T-helper 1 cell treated with Interleukin-12 subunit alpha and Interleukin-12 subunit beta and Interleukin-4 antibody, amounts not matched to agents 30 ng/mL and 1 ng/mL, for 36 hours (primary cell): ENCODE data around the gene OBP2B. TPM values are rescaled to one million over a fixed set of nuclear protein-coding genes. Genes with fewer than 3 reads are reported as not detected.
"Not testable (repeated sequence)": the region's sequence is repeated elsewhere in the genome, so short reads cannot be mapped to it uniquely, and the experiment has no call there.

ENCODE experiments used
- intact Hi-C: fragments of 100-400 bp; cut with micrococcal nuclease; formaldehyde crosslinking; loops from one replicate; pipeline ENCODE4 v1.15.1; 2024
- total RNA-seq: library from RNA; stranded (reverse); gene quantifications from 2 replicates; pipeline ENCODE4 v1.2.3, GENCODE V29; 2022

The OBP2B gene
- total RNA-seq, 1 donor from 2014 or later, result not detected

GRCh38 chr9:133238851-133239532 lies 29.9 kb upstream of the OBP2B start:
- intact Hi-C loops, result loop anchor here (1.0 to 2.0 kb wide), 7 partner anchors 10 to 247 kb away; partner anchors contain the start of genes MED22 and RPL7A

GRCh38 chr9:133238272-133238850 lies 29.3 kb upstream of the OBP2B start:
- intact Hi-C loops, result loop anchor here (2.0 kb wide), 1 partner anchor 54 kb away; no protein-coding TSS in a partner anchor

- intact Hi-C loops, result no loop called here
Measured at GRCh38 chr9:133237035-133237731, 28.1 kb upstream of the OBP2B start.

- intact Hi-C loops, result not testable (repeated sequence)
Measured at GRCh38 chr9:133236291-133237034, 27.4 kb upstream of the OBP2B start.

DNA sequence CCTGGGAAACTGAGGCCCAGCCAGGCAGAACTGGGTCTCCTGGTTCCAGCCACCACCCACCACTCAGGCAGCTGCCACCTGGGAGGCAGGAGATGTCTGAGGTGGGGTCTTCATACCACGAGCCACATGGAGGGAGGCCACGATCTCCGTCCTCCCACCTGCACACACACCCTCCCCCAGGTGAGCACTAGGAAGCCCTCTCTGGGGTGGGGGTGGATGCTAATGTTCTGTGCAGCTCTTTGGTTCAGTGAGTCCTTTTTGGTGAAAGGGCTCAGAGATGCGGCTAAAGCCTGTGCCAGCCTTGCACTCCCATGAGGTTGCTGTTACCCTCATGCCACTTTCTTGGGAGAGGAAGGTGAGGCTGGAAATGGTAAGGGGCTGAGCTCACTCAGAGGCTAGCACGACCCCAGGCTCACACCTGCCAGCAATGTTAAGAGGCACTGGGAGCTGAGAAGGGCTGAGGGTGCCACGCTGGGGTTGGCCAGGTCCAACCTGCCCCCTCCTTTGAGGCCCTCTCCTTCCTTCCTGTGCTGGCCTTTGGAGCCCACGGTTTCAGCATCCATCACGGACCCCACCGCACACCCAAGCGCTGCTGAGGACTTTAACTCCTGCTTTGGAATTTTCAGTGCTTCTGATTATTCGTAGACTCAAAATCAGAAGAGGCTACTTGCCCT lies 26.6 kb upstream of the OBP2B start:
- intact Hi-C loops, result no loop called here

- intact Hi-C loops, result no loop called here
Measured at GRCh38 chr9:133234577-133235322, 25.7 kb upstream of the OBP2B start.

GRCh38 chr9:133233681-133234432 lies 24.8 kb upstream of the OBP2B start:
- intact Hi-C loops, result no loop called here

GRCh38 chr9:133231934-133232568 lies 23.0 kb upstream of the OBP2B start:
- intact Hi-C loops, result not testable (repeated sequence)

DNA sequence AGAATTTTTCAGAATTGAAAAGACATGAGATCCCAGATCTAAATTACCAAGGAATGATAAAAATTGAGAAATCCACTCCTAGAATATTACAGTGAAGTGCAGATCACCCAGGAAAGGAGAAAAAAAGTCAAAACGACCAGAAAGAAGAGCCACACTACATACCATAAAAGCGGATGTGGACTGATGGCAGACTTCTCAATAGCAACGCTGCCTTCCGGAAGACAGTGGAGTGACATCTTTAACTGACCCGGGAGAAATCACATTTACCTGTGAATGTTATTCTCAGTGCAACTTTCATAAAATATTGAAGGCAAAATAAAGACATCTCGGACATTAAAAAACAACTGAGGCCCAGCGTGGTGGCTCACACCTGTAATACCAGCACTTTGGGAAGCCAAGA lies 21.5 kb upstream of the OBP2B start:
- intact Hi-C loops, result not testable (repeated sequence)

- intact Hi-C loops, result no loop called here
Measured at GRCh38 chr9:133230093-133230492, 21.0 kb upstream of the OBP2B start.

DNA sequence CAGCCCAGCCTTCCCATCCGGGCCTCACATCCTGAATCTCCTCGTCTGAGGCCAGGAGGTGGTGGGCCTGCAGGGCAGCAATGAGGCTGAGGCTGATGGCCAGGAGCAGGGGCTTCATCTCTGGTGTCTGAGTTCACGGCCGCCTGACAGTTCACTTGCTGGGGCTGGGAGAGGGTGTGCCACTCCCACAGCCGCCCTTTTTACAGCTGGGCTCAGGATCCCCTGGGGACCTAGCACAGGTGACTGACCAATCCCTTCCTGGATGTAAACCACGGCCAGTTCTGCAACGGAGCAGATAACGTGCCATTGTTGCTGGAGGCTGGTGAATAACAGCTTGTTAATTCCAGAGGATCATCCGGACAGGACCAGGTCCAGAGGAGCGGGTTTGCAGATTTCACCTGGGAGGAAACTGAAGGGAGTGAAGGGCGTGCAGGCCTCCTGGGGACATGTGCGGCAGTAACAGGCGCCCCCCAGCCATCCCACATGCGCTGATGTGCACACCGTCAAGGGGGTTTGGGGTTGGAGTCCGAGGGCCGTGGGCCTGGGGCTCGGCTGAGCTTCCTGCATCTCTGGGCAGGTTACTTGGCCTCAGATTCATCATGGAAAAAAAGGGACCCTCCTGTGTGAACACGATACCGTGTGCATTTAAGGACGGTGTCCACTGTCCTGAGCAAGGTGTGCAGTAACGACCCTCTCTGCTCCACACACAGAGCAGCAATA lies 19.6 kb upstream of the OBP2B start:
- intact Hi-C loops, result not testable (repeated sequence)

DNA sequence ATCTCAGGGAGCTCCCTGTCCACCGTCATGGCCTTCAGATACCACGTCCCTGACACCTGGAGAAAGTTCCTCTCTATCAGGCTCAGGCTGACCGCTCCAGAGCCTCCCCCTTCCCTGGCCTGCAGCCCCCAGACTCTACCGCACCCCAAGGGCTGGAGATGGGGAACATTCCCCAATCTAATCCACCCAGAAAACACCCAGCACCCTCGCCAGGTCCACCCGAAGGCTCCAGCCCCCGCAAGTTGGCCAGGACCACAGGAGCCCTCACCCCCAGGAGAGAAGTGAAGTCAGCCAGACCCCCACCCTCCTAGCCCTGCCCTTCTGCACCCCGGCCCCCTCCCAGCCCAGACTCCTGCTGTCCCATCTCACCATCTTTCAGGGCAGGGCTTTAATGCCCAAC lies 18.9 kb upstream of the OBP2B start:
- intact Hi-C loops, result not testable (repeated sequence)

- intact Hi-C loops, result no loop called here
Measured at GRCh38 chr9:133227242-133227860, 18.3 kb upstream of the OBP2B start.

DNA sequence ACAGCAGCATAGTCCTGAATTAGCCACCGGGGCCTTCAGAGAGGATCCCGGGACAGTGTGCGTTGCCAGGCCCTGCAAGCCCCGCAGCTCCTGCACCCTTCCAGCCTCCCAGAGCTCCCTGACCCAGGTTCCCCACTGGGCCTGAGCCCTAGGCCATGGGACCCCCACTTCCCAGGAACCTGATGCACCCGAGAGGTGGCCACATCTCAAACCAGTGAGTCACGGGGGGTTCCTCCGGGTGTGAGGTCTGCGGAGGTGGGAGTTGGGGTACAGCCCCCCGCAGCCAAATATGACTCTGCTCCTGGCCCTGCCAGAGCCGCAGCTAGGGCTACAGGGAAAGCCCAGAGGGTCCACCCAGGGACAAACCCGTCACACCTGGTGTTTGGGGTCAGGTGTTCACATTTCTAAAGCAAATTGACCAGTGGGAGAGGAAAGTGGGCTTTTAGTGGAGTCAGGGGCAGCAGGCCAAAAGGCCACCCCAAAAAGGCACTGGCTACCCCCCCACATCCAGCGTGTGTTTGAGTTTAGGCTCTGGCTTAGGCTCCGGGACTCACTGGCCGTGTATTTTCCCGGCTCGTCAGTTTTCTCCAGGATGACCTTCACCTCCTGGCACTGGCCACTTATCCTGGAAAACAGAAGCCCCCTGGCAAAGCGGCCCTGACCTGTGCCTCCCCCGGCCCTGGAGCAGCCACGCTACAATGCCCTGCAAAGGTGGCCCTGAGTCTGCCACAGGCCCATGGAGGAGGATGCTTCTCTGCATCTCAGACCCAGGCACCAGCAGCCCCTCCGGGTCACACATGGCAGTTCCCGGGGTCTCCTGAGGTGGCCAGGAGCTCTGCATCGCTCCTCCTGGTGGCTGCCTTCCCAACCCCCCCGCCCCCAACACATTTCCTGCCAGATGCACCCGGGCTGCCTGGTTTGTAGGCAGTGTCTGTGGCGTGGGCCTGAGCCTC lies 17.4 kb upstream of the OBP2B start:
- intact Hi-C loops, result no loop called here

DNA sequence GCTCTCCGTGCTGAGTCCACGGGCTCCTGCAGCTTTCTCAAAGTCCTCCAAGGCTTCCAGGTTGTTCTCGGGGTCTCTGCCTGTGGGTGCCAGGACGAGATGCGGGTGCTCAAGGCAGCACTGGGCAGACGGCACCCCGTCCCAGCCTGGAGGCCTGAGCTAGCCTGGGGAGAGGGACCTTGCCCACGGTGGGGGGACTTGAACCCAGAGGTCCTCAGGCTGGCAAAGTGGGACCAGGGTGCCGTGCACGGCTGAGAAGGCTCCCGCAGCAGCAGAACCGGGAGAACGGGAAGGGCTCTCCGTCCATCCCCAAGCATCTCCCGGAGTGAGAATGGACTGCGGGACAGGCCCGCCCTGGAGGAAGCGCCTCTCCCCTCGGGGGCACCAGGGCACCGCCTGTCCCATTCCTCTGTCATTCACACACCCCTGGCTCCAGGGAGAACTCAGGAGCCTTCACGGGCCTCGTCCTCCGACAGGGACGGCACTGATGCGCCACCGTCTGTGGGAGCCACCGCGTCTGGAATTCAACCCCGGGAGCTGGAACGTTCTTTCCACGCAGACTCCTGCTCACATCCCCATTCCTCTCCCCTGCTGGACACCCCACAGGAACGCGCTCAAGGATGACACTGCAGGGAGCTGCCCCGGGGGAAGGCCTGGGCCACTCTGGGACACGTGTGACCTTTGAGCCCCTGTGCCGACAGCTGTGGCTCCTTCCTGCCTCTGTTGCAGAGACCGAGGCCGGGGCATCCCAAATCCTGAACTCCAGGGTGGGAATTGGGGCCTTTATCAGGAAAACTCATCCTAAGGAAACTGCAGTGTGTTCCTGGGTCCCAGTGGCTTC lies 16.3 kb upstream of the OBP2B start:
- intact Hi-C loops, result no loop called here

- intact Hi-C loops, result no loop called here
Measured at GRCh38 chr9:133224762-133225161, 15.7 kb upstream of the OBP2B start.
